D721Med (cell line): ENCODE results near the gene SKA2.

Source experiments
- DNase-seq: peaks from one replicate; pipeline ENCODE4 v3.0.0; 2011; ENCODE audit warnings: low spot score; ENCODE audit not compliant: insufficient read length
- FAIRE-seq: peaks from 2 replicates; lab custom pipeline; 2011; peaks lifted over from hg19 to GRCh38; lab: Jason Lieb, UNC
- TF ChIP-seq, protein P1 (sequence below): IDR thresholded peaks from 2 replicates; pipeline ENCODE4 v1.5.1; 2012; ENCODE audit warnings: mild to moderate bottlenecking, control low read depth; ENCODE audit not compliant: insufficient read depth; ENCODE audit errors: missing control alignments

Gene SKA2

DNA sequence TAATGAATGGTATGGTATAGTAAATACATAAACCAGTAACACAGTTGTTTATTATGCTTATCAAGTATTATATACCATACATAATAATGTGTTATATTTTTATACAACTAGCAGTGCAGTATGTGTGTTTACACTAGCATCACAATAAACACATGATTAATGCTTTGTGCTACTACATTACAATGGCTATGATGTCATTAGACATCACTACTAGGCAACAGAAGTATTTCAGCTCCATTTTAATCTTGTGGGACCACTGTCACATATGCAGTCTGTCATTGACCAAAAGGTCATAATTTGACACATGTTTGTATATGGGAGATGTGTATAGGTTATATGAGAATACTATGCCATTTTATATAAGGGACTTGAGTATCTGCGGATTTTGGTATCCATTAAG is 81.0 kb downstream of the SKA2 start:
- FAIRE-seq = no peak
- DNase-seq = no peak
- TF ChIP-seq, protein P1, sequence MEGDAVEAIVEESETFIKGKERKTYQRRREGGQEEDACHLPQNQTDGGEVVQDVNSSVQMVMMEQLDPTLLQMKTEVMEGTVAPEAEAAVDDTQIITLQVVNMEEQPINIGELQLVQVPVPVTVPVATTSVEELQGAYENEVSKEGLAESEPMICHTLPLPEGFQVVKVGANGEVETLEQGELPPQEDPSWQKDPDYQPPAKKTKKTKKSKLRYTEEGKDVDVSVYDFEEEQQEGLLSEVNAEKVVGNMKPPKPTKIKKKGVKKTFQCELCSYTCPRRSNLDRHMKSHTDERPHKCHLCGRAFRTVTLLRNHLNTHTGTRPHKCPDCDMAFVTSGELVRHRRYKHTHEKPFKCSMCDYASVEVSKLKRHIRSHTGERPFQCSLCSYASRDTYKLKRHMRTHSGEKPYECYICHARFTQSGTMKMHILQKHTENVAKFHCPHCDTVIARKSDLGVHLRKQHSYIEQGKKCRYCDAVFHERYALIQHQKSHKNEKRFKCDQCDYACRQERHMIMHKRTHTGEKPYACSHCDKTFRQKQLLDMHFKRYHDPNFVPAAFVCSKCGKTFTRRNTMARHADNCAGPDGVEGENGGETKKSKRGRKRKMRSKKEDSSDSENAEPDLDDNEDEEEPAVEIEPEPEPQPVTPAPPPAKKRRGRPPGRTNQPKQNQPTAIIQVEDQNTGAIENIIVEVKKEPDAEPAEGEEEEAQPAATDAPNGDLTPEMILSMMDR = no peak

GRCh38 chr17:59069856-59070255 is 85.1 kb downstream of the SKA2 start:
- FAIRE-seq (no peak), DNase-seq (no peak)
- TF ChIP-seq, protein P1 = no peak

DNA sequence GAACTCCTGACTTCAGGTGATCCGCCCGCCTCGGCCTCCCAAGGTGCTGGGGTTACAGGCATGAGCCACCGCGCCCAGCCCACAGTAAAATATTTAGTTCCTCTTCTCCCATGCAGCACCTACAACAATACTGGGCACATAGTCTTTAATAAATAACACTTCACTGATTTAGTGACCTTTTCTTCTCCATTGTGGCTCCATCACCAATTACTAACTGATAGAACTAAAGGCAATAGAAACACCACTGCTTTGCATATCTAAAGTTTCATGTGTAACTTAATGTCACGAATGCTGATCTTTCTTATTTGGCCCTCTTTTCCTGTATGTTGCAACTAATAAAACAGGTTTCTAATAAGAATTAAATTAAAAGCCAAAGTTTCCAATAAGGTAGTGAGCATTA is 87.2 kb downstream of the SKA2 start:
- FAIRE-seq = no peak
- TF ChIP-seq, protein P1 = no peak
- DNase-seq = no peak

- TF ChIP-seq, protein P1 = no peak
- DNase-seq = no peak
- FAIRE-seq = no peak
Measured at GRCh38 chr17:59067340-59067739, 87.6 kb downstream of the SKA2 start.

- FAIRE-seq = no peak
- DNase-seq = no peak
- TF ChIP-seq, protein P1 = no peak
Measured at GRCh38 chr17:59062509-59062908, 92.5 kb downstream of the SKA2 start.
